GM18502 (cell line): Measurements from ENCODE around the gene RAB30.

ENCODE experiments used
- ATAC-seq: cut with Tn5 transposase; IDR thresholded peaks from one replicate; pipeline ENCODE4 v1.9.1; 2021; ENCODE audit warnings: mild to moderate bottlenecking; ENCODE audit not compliant: unreplicated experiment, poor library complexity

RAB30 gene

DNA sequence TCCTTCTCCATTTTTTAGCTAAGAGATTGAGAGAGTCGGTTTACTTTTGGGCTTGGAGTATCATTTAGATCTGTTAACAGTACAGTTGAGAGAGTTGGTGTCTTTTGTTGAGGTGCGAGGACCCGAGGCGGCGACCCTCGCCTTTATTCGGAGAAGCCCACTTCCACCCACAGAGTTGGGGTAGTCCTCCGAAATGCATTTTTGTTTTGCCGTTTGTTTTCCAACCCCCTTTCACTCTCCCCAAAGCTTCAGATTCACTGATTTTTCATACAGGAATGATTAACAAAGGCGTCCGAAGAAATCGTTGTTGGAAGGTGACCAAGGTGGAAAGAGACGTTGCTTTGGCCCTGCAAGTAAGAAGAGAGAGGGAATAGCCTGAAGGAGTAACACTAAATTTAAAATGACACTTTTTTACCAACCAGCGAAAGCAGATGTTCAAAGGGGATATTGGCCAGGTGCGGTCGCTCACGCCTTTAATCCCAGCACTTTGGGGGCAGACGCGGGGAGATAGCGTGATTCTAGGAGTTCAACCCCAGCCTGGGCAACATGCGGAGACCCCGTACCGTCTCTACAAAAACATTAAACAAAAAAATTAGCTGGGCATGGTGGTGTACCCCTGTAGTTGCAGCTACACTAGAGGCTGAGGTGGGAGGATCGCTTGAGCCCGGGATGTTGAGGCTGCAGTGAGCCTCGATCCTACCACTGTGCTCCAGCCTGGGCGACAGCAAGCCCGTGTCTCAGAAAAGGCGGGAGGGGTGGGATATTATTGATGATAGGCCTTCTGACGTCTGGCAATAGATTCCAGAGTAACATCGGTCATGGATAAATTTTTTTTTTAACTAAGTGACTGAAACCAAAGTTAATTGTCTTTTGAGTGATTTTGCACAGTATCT lies 899 bp upstream of the RAB30 start:
- no peak for ATAC-seq

DNA sequence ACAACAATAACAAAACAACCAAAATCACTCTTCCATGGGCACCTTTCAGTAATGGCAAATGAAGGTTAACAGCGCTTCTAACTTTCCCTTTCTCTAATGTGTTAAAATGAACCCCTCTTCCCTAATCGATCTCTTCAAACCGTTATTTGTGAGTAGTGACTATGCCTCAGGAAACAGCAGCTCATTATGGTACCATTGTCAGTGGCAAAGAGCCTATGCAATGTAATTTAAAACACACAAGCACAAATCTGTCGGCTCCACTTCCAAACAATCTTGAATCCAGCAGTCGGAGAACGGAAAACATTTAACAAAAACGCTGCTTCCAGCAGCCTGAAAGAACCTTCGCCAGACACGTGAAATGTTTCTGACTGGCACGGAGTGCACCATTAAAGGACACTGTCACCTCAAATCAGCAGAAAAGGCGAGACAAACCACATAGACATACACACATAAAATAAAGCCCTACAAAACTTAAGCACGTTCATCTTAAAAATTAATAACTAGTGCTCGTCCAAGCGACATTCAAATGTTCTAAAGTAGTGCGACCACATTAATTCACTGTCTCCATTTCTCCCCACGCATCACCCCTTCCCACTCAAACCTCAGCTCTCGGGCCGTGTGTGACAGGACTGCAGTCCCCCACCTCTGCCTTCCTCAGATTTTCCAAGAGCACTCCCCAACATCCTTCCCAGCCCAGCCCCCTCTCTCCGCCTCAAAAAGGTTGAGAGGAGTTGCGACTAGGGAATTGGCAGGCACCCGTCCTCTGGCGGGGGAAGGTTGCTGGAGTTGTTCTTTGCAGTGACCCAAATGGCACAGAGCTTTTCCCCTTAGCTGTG lies 748 bp downstream of the RAB30 start:
- no peak for ATAC-seq

DNA sequence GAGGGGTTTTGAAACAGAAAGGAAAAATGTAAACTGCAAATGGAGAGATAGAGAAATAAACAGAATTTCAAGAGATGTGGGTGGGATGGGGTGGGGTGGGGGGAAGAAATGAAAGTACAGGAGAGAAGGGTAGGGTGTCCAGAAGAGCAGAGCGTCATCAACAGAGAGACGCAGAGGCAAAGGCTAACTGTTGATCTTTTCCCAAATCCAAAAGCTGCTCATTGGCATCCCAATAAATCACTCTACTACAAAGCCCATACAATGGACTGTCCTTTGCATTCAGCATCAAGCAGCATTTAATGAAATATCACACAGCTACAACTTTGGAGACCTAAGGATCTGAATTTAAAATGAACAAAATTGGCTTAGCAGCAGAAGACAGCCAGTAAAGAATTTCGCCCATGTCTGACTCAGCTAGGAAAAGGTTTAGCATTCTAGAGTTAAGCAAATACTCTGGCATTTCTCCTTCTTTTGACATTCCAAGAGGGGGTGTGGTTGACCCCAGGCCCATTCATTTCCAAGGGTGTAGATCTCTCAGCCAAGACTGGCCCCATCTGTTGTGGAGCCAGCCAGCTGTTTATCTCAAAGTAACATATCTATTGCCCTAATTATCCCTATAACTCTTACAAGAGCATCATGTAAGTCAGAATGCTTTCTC lies 1.5 kb downstream of the RAB30 start:
- no peak for ATAC-seq

DNA sequence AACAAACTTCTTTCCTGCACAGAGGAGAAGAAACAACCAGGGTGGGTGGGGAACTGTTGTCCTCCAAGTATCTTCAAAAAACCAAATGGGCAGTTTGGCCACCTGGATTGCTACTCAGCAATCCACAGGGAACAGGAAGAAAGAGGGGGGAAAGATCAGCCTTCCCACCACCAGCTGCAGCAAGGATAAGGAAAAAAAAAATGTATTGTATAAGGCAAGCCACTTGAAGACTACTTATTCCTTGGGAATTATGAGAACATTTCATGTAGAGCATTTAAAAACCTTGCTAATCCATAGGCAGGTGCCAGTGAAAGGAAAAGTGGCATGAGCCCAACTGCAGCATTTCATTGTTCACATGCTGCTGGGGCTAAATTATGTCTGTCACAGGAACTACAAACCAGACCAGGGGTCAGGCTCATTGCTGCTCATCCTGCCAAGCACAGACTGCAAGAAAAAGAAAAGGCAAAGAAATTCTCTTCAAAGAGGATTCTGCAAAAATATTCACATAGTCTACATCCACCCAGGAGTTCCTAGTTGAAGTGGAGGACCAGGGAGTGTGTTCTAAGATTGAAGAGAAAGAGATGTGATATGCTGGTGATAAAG lies 2.2 kb downstream of the RAB30 start:
- no peak for ATAC-seq

DNA sequence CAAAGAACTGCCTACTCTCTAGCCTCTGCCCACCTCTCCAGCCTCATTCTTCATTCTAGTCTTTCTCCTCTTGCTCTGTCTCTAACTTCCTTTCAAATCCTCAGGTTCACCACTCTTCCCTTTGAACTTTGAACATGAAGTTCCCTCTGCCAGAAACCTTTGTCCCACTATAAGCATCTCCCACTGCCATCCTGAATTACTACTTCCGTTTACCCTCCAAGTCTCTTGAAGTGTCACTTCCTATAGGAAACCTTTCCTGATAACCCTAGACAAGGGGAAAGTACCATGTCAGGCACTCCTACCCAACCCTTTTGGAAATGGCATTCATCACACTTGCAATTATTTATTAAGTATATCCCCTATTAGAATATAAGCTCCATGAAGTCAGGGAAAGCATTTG lies 3.1 kb downstream of the RAB30 start:
- no peak for ATAC-seq

DNA sequence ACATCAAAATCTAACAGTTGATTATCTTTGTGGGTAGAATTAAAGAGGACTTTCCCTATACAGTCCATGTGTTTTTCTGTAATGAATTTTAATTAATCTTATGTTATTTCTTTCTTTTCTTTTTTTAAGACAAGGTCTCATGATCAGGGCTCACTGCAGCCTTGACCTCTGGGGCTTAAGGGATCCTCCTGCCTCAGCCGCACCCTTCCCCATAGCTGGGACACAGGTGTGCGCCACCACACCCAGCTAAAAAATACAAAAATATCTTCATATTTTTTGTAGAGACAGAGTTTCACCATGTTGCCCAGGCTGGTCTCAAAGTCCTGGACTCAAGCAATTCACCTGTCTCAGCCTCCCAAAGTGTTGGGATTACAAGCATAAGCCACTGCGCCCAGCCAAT lies 7.7 kb downstream of the RAB30 start:
- no peak for ATAC-seq

DNA sequence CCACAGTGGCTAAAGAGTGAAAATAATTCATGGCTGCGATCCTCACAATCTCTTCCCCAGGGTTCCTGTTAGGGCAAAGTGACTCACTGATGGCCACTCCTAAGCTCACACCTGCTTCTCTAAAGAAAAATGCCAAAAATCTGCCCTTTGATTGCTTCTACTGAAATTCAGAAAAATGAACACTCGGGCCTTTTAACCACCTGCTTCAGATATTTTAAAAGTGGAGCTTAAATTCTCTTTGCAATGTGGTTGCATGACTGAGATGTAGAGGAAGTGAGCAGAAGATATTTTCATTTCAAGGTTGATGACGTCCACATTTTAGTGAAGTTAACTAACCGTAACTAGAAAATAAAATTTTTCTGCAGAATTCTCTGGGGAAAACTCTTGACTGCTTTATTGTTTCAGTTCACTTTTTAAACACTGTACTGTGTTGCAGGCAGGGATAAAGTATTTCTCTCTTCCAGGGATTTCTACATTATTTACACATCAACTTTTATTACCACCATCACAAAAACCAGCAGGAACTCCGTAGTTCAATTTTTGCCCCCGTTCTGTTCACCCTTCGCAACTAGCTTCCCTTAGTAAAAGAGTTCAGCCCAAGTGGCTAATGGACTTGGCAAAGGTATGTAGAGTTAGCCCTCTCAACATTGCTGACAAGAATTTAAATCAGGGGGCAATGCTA lies 8.5 kb downstream of the RAB30 start:
- peak; percentile 75 for ATAC-seq

DNA sequence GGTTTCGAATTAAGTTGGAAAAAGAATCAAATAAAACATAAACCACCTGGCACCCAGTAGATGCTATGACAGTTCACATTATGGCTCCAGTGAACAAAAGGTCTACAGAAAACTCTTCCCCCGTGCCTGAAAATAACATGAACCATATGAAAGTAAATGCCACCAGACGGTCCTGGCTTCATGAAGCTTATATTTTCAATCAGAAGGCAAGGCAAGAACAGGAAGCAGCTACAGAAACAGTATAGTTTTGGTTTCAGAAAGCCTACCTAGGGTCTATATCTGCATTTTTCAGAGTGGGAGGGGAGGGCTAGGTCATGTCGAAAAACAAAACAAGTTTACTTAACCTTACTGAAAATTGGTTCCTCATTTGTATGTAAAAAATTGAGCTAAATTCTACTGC lies 9.8 kb downstream of the RAB30 start:
- ATAC-seq = peak; percentile 77

DNA sequence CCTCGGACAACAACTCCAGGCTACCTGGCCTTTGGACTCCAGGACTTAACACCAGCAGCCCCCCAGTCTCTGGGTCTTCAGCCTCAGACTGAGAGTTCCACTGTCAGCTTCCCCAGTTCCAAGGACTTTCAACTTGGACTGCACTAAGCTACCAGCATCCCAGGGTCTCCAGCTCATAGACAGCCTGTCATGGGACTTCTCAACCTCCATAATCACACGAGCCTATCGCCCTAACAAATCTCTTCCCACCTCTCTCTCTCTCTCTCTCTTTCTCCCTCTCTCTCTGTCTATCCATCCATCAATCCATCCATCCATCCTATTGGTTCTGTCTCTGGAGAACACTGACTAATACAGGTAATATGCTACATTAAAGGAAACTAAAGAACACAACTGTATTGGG lies 10.7 kb downstream of the RAB30 start:
- no peak for ATAC-seq

DNA sequence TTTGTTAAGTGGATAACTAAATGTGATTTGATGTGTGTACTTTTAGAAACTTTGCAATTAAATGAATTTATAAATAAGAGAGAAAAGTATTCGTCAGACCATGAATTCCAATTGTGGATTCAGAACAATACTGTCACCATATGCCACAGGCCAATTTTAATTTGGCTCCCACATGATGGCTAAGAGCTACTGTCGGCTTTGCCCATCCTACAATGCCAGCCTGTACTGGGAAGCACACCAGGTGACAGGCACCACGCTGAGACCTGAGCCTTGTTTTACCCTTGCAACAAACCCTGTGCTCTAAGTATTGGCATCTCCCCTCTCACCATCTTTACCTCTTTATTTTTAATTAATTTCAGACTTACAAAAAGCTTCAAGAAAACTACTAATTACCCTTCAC lies 14.0 kb downstream of the RAB30 start:
- ATAC-seq = no peak

DNA sequence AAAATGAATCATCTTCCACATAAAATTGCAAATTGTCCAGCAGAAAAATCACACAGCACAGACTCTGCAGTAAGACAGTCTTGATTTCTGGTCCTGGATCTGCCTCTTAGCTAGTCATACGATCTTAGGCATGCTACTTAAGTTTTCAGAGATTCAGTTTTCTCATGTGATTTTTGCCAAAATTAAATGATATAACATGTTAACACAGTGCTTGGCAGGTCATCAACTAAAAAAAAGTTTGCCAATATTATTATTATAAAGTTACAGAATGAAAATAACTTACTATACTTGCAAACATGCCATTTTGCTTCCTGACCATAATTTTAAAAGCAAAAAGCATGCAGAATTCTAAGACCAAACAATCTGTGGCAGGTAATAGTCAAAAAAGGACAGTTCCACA lies 15.1 kb downstream of the RAB30 start:
- no peak for ATAC-seq

DNA sequence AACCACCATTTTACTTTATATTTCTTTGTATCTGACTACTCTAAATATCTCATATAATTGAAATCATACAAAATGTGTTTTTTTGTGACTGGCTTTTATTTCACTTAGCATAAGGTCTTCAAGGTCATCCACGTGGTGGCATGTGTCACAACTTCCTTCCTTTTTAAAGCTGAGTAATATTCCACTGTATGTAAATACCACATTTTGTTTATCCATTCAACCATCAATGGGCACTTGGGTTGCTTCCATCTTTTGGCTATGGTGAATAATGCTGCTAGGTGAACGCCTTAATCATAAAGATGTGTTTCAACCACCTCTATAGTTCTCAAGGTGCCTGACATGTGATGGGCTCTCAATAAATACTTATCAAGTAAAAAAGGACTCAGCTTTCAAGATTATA lies 15.5 kb downstream of the RAB30 start:
- ATAC-seq = no peak

DNA sequence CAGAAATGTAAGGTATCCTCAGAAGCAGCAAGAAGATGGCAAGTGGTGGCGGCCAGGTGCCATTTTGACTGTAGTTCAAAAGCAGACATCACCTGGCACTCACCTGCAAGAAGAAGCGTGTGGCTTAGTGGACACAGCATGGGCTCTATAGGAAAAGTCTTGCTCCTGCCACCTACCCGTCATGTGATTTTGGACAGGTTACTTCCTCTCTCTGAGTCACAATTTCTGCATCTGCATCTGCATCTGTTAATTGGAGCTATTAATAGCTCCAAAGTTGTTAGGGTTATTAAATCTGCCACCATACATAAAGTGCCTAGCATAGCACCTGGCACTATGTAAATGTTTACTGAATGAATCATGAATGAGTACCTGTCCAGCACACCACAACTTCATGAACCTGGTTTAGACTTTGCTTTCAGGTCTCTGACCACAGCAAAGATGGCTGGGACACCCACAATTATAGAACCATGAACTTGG lies 16.8 kb downstream of the RAB30 start:
- peak; percentile 67 for ATAC-seq

DNA sequence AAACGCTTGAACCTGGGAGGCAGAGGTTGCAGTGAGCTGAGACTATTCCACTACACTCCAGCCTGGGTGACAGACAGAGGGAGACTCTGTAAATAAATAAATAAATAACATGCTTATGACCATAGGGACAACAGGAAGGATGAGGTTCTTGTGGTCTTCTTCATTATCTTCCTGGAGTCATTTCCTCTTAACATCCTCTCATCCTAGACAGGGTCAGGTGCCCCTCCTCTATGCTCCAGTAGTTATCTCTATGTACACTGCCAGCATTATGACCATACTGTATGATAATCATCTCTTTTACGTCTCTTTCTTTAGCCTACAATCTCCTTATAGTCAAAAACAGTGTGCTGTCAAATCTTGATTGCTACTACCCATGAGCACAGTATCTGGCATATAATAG lies 17.7 kb downstream of the RAB30 start:
- peak; percentile 71 for ATAC-seq

DNA sequence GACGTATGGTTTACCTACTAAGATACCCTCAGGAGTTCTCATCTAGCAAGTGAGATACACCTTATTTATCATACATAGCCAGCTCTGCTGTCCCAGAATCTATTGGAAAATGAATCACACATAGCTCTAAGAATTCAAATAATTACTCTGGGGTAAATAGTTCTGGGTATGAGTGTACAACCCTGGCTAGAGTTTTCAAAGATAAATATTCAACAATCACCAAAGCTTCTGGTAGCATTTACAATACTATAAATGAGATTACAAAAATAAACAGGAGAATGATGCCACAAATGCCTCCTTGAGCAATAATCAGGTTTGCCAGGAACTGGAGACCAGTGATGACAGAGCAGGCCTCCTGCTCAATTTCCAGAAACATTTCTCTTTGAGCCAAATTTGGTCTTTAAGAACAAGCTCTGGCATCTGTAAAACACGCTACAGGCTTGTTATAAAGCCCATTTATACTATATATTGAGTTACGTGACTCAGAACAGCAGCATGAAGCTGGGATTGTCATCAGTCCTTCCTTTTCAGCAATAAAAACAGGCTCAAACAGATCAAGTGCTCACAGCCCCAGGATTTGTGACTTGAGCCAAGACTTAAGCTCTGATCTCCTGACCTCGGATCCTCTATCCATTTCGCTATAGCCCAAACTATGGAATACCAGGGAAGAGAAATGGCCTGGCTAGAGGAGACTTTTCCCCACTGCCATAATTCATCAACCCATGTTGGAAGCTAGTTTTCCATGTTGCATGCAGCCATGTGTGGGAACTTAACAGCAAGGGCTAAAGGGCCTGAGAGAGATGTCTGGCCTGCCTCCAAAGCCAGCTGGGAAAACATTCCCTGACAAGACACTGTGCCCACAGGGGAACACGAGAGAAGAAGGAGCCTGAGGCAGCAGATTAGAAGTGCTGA lies 19.7 kb downstream of the RAB30 start:
- no peak for ATAC-seq

DNA sequence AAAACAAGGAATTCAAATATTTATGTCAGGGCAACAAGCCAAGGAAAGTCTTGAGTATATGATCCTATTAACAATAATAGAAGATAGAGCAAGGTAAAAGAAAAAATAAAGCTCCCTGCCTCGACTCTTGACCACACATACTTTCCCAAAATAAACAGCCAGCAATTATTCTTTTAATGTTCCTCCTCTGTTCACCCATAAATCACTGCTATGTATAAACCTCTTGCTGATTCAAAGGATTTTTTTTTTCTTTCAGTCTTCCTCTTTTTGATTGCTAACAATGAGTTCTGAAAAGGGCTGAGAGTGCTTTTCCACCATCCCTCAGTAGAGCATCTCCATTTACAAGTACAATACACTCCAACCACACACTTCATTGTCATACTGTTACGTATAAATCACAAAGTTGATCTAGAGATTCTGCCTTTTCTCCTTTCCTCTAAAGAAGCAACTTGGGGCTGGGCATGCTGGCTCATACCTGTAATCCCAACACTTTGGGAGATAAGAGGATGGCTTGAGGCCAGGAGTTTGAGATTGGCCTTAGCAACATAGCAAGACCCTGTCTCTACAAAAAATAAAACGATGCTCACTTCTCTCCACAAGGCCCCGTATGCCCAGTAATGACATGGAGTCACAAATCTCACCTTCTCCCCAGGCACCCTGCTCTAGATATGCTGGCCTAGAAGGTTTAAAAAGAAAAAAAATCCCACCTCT lies 24.0 kb downstream of the RAB30 start:
- no peak for ATAC-seq

DNA sequence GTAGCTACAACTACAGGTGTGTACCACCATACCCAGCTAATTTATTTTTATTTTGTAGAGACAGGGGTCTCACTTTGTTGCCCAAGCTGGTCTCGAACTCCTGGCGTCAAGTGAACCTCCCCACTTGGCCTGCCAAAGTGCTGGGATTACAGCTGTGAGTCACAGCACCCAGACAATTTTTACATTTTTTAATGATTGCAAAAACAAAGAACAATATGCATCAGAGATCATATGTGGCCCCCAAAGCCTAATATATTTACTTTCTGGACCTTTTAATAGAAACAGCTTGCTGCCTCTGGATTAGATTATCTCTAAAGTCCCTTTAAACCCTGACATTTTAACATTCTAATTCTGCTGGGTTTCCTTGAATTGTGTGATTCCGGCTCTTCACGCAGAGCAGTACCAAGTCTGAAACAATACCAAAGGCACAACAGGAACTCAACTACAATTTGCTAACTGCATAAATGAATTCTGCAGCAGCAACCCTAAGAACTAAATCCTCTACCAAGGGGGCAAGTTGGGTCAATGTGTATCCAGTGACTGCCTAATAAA lies 25.0 kb downstream of the RAB30 start:
- no peak for ATAC-seq
